ENCODE results near the gene STON2. TPM values are rescaled to one million over a fixed set of nuclear protein-coding genes. Genes with fewer than 3 reads are reported as not detected.

STON2 gene
- total and polyA plus RNA-seq, 2 of the 8 experiments (the other 6 are each of a cell fraction or from before 2014, with no cell fraction given) = 8.9 to 50.0 TPM

DNA sequence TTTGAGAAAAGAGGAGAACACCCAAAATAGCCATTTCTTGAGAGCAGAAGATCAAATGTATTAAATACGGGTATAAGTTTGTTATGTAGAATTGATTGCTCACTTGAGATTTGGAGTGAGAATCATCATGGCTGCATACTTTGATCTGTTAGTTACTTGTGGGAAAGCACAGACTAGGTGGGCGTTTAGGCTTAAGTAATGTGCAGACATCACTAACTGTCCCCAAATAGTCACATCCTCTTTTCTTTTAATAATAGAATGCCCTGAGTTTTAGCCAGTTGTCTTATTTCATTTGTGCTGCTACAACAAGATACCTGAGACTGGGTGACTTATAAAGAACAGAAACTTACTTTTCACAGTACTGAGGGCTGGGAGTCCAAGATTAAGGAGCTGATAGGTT lies 165.0 kb downstream of the STON2 start:
- Histone ChIP-seq H4K20me1 (replicated peaks in 1 of 2; ENCODE audit: control insufficient read depth in 1 of 2, insufficient read depth in 2 of 2, low read length in 2 of 2) (no peaks in the 10 kb centered on the region), H3K36me3 (ENCODE audit: control insufficient read depth in 2 of 4, insufficient read depth in 4 of 4, low read length in 3 of 4) (no peaks in the 10 kb centered on the region; a peak in 1 of 8 replicates), H3K4me2 (ENCODE audit: insufficient read depth in 1 of 2, low read depth in 2 of 2, low read length in 2 of 2) (no peak overlapping the region), H3K14ac (ENCODE audit: insufficient read length) (no peak overlapping the region), H3K23me2 (ENCODE audit: low read depth, low read length) (no peaks in the 10 kb centered on the region), H4K91ac (replicated peaks; ENCODE audit: insufficient read length, low read length) (no peak overlapping the region), H3K27ac (ENCODE audit: low read depth, low read length) (no peak overlapping the region), H4K8ac (ENCODE audit: extremely low read depth, insufficient read depth, low read length) (no peak overlapping the region), H3K9me3 (ENCODE audit: insufficient read depth in 2 of 2, low read depth in 1 of 2, low read length in 1 of 2) (peaks cover 3 to 9% of the 10 kb centered on the region in 2 experiments; a peak in 2 of 4 replicates), H3K18ac (ENCODE audit: extremely low read depth, low read length) (no peak overlapping the region), H3K27me3 (replicated peaks in 1 of 4; ENCODE audit: control insufficient read depth in 3 of 4, extremely low read depth in 1 of 4, insufficient read depth in 3 of 4, low read length in 3 of 4) (no peaks in the 10 kb centered on the region), H2BK15ac (ENCODE audit: low read length) (no peak overlapping the region), H4K5ac (ENCODE audit: insufficient read length, low read depth, low read length) (no peak overlapping the region), H3K23ac (ENCODE audit: insufficient read length) (no peak overlapping the region), H2AFZ (ENCODE audit: low read length) (no peak overlapping the region), H2BK120ac (replicated peaks; ENCODE audit: low read depth, low read length) (no peak overlapping the region), H2BK12ac (ENCODE audit: low read depth, low read length) (no peak overlapping the region), H3K4ac (replicated peaks; ENCODE audit: insufficient read length, low read depth, low read length) (no peak overlapping the region), H2BK20ac (ENCODE audit: low read length) (no peak overlapping the region), H3K9ac (replicated peaks in 1 of 4; ENCODE audit: extremely low read depth in 1 of 4, low read depth in 3 of 4, low read length in 3 of 4) (no peak overlapping the region), H3K4me1 (replicated peaks in 1 of 4; ENCODE audit: control insufficient read depth in 3 of 4, insufficient read depth in 4 of 4, low read length in 3 of 4) (peaks cover 0 to 3% (median 0%) of the 10 kb centered on the region in 4 experiments; a peak in 3 of 7 replicates), H2BK5ac (ENCODE audit: low read depth, low read length) (no peak overlapping the region), H3K4me3 (ENCODE audit: extremely low read depth in 1 of 4, insufficient read depth in 2 of 4, low read depth in 3 of 4, low read length in 4 of 4) (no peak overlapping the region), H3K56ac (replicated peaks; ENCODE audit: insufficient read length, low read depth, low read length) (no peak overlapping the region), H3K79me2 (ENCODE audit: control insufficient read depth in 1 of 2, insufficient read depth in 2 of 2, low read length in 2 of 2) (no peaks in the 10 kb centered on the region), H3K79me1 (ENCODE audit: low read depth, low read length) (no peaks in the 10 kb centered on the region), H2AK5ac (ENCODE audit: low read depth, low read length) (no peak overlapping the region)
- FAIRE-seq = no peak
- no peak for DNase-seq (ENCODE audit: low read depth in 1 of 2, low spot score in 2 of 2)
- CTCF ChIA-PET (ENCODE audit: partially characterized antibody) = interaction anchor here (1.2 to 1.6 kb wide), 2 partner anchors 18 to 218 kb away, joined by 4 to 5 read pairs; no protein-coding TSS in a partner anchor
- POLR2A ChIA-PET (ENCODE audit: partially characterized antibody) = interaction anchor here (1.8 to 5.7 kb wide), 2 partner anchors 12 to 13 kb away, joined by 5 to 38 read pairs; partner anchors contain the start of gene GTF2A1
- WGBS, 2 experiments (ENCODE audit: extremely low coverage in 1 of 2, insufficient coverage in 1 of 2, insufficient read length in 1 of 2, insufficient replicate concordance in 2 of 2, low coverage in 1 of 2, low lambda C conversion rate in 2 of 2, missing lambda C conversion rate in 1 of 2) = 91% methylated on average over 2 of the region's 2 CpGs; no CpG with 5 or more reads in 1 of the 2 experiments
- TF ChIP-seq TEAD4 (IDR thresholded peaks at IDR 0.05; ENCODE audit: low read depth, low read length) = no peak
- no peak for TF ChIP-seq EP300 (IDR thresholded peaks at IDR 0.05; ENCODE audit: borderline replicate concordance in 1 of 2, low read depth in 2 of 2, low read length in 2 of 2)
- TF ChIP-seq, protein P1, sequence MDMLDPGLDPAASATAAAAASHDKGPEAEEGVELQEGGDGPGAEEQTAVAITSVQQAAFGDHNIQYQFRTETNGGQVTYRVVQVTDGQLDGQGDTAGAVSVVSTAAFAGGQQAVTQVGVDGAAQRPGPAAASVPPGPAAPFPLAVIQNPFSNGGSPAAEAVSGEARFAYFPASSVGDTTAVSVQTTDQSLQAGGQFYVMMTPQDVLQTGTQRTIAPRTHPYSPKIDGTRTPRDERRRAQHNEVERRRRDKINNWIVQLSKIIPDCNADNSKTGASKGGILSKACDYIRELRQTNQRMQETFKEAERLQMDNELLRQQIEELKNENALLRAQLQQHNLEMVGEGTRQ (IDR thresholded peaks at IDR 0.05; ENCODE audit: low read length) = no peak
- TF ChIP-seq NANOG (IDR thresholded peaks at IDR 0.05; ENCODE audit: insufficient read depth, low read depth, low read length, poor library complexity, severe bottlenecking) = no peak
- TF ChIP-seq GABPA (IDR thresholded peaks at IDR 0.05; ENCODE audit: borderline replicate concordance, insufficient read depth, low read length) = no peak
- no peak for TF ChIP-seq SRF (IDR thresholded peaks at IDR 0.05; ENCODE audit: low read depth, low read length)
- TF ChIP-seq, protein P2, sequence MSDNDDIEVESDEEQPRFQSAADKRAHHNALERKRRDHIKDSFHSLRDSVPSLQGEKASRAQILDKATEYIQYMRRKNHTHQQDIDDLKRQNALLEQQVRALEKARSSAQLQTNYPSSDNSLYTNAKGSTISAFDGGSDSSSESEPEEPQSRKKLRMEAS (IDR thresholded peaks at IDR 0.05) = no peak
- no peak for TF ChIP-seq JUN (IDR thresholded peaks at IDR 0.05; ENCODE audit: low read depth, low read length)
- TF ChIP-seq CBX8 (IDR thresholded peaks at IDR 0.05; ENCODE audit: borderline replicate concordance, low read depth, low read length) = no peak
- TF ChIP-seq JUND (IDR thresholded peaks at IDR 0.05; ENCODE audit: low read length) = no peak
- TF ChIP-seq FOSL1 (IDR thresholded peaks at IDR 0.05; ENCODE audit: insufficient read depth, low read depth, low read length) = no peak
- TF ChIP-seq RNF2 (IDR thresholded peaks at IDR 0.05; ENCODE audit: borderline replicate concordance, low read depth, low read length, missing control alignments, poor library complexity, severe bottlenecking) = no peak

All from H1 (cell line).